Measurements from ENCODE around the gene GFM1.

- no peak for TF ChIP-seq CTCF (IDR thresholded peaks at IDR 0.05)
- no peak for TF ChIP-seq POLR2A (IDR thresholded peaks at IDR 0.05)
Observed at GRCh38 chr3:158737976-158738615, 93.8 kb downstream of the GFM1 start.

Data from esophagus squamous epithelium (tissue), 4 donors.